C1 segment of cervical spinal cord (tissue), 14 donors: ENCODE data around the gene TNS3.
A peak's percentile ranks its signal among the peaks of the same experiment; 100 is the strongest.

Experiments used
- DNase-seq, 14 donors: peaks; one replicate each; lab custom pipeline; 2025; lab: John Stamatoyannopoulos, UW

TNS3 gene

DNA sequence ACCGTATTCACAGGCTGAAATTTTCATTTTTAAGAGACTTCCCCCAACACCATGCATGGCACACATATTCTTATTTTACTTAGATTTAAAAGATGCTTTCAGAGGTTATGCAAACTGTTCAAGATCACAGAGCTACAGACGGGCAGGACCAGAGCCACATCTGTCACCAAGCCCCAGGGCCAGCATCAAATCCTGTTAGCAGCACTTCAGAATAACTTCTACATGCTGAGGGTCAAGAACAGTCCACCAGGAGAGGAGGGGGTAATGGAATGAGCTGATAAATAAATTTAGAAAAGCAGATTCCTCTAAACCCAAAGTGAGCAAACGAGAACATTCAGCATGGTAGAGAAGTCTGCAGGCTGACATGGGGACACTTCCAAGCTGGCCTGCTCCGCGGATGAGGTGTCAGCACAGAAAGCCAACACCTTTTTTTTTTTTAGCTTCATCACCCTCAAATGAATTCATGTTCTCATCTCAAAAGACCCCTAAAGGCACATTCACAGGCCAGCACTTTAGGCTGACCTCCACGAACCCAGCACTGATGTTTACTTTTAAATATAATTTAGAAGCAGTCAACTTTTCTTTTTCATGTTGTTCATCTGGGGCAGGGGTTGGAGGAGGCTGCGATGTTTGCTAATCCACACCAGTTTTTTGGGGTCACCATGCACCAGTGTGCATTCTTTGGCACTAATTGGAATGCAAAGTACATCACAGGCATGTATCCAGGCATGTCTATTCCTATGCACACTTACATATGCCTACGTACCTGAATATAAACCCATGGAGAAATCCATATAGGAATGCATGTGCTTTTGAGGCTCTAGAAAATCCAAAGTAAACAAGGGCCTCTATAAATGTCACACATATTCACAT, 249.0 kb downstream of the TNS3 start:
- DNase-seq = no peak

DNA sequence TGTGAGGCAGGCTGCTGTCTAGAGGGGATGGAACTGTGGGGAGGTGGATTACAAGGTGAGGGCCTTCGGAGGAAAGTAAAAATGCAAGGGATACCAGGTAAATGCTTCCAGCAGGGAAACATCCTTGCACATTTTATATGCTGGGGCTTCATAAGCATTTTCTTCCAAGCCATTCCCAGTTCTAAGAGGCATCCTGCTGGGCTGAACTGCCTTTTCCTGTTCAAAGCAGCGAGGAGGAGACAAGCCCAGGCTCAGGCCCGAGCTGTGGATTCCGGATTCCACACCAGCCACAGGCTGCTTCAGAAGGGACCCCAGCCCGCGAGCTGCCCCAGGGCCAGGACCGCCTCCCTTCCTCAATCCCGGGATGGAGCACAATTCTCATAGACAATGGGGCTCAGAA, 249.7 kb downstream of the TNS3 start:
- no peak for DNase-seq

DNA sequence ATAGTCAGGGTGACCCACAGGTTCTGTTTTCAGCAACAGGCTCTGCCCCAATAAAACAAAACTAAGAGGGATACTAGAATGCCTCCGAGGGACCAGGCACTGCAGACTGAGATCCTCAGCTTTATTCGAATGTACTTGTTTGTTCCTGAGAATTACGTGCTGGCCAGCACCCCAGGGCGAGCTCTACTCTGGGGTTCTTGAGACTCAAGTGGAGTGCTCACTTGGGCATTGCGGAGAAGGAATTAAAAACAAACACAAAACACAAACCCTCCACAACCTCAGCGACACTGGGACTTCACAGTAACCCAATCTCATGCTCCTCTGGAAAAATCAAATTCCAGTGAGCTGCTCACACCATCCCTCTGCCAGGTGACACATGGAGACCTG, 250.7 kb downstream of the TNS3 start:
- no peak for DNase-seq

DNA sequence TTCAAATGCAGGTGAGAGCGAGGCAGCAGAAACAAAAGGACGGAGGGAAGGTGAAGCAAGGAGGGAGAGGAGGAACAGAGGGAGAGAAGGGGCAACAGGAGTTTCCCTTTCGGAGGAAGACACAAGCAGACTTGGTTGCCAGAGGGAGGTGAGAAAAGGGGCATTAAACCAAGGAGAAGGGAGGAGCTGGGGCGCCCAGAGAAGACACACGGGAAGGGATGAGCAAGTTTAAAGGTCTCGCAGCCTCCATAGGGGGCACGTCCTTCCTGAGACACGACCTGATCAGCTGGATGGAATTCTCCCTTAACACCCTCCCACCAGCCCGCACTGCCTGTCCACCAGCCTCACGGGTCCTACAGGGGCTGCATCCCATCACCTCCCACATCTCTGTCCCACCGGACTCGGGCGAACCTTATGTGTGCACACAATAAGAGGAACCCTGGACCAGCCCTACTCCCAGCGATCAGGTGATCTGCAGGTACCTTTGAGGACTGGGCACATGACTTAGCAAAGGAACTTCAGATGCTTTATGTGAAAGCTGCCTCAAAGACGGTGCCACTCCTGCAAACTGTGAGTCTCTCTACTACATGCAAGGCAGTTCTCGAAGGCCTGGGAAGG, 251.2 kb downstream of the TNS3 start:
- no peak for DNase-seq

DNA sequence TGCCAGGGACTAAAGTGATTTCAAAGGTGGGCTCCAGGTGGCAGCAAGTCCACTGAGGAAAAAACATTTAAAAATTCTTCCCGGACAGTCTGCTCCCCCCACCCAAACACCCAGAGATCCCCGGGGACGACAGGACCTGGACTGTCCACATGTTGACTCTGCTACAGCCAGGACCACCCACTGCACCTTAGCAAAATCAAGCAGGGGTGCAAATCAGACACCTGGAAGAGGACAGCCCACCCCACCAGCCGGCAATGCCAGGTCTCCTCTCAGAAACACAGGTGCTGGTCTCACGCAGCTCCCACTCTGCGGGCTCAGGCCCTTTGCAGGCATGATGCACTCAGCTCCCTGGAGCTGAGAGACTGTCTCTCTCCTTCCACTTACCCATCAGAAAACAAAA, 251.9 kb downstream of the TNS3 start:
- DNase-seq = no peak

DNA sequence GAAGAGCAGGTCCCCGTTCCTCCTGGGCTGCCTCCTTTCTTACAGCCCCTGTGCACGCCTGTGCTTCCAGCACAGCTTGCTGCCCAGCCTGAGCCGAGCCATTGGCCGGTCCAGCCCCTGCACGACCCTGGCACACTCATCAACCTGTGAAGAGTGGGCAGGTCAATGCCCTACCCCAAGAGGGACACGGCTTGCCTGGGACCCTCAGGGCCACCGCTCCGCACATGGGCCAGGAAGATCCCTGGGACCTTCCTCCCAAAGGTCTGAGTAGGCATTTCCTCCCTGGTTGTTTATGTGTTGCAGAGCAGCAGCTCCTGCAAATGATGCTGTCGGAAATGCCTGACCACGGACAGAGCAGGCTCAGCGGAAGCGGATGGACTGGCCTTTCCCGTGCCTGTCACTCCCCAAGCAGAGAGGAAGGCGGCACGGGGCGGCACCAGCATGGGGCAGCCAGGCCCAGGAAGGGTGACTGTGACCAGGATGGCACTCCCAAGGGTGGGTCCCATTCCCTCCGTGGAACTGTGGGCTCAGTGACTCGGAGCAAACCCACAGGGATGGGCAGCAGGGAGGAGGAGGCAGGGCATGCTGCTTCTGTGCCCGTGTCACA, 252.5 kb downstream of the TNS3 start:
- DNase-seq = no peak

DNA sequence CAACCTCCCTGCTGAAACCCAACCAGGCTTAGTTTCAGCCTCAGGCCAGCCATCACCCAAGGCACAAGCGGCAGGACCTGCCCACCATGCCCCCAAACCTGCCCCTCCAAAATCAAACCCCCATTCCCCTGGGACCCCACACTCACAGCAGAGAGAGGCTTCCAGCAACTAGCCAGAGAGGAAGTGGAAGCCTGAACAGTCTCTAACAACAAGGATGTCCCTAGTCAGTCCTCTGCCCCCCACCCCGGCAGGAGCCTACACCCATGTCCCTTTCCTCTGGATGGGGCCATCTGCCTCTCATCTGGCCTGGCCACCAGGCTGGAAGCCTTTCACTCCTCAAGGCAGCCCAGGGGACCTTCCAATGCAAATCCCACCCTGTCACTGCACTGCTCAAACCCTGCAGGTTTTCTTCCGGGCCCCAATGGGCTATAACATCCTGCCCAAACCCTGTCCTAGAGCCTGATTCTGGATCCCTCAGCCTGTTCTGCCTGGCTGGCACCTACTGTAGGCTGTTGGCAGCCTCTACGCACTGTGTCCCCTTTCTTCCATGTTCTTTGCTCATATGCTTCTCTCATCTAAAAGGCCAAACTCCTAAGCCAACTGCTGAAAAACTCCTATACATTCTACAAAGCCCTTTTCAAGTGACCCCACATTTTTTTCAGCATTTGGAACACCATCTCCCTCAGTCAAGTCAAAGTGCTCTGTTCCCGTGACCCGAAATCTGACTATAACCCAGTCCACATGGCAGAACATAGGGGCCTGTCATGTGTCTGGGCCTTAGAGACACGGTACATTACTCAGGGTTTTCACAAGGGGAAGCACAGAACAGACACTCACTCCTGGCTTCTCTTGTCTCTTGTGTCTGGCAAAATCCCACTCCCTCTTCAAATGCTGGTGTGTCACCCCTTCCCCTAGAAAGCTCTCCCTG, 253.3 kb downstream of the TNS3 start:
- DNase-seq = peak in 1 of 14 donors; percentile 68

DNA sequence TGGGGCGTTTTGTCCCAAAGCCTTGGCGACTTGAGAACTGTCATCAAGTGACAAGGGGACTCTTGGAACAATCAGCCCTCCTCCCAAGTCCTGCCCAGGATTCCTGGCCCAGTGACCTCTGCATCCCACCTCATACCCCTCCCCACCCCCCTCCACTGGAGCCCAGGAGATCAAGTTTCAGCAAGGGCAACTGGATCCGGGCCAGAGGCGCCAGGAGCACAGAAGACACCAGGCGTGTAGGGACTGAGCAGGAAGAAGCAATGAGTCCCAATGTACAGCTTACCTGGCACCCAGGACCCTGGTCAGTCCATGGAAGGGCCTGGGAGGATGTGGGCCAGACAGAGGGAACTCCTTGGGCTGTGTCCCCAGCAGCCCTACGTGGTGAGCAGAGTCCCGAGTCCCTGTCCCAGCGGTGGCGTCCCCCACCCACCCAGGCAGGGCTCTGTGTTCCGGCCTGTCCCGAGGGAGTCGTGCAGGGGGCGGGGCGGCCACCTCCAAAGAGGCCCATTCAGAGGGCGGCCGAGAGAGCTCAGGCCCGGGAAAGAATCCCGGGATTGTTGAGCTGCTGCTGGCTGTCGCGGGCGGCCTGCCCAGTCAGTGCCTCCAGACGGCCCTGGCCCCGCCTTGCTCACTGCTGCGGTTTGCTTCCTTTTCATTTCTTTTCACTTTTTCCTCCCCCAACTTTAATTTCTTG, 254.1 kb downstream of the TNS3 start:
- DNase-seq = peak; percentile 13 to 92 (median 86)

DNA sequence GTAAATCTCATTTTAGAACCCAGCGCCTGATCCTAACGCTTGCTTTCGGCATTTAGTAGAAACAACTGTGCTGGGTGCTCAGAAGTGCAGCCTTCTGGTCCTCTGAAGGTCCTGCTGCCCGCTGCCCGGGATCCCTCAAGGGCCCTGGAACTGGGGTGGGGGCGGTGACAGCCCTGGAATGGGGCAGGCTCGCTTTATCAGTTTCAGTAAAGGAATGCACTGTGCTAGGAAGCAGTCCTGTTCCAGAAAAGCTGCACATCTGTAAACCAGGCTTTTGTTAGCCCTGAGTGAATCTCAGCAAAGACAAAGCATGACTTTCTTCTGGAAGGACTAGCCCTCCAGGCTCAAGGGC, 254.6 kb downstream of the TNS3 start:
- peak in 4 of 14 donors; percentile 54 to 61 (median 56) for DNase-seq

DNA sequence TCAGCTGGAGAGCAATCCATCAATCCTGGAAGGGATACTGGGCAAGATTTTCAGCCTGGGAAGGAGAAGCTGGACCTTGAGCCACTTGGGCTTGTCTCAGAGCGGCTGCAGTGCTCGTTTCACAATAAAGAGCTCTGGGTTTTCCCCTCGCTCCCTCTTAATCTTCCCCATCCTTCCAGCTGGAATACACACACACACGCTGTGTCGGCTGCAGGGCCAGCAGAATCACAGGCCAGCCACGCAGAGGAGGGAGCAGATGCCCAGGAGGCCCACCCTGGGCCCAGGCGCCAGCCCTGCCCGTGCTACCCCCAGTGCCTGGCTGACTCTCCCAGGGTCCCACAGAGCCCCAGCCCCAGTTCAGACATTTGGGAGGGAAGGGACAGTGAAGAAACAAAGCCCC, 255.1 kb downstream of the TNS3 start:
- peak in 4 of 14 donors; percentile 25 to 56 (median 38) for DNase-seq

DNA sequence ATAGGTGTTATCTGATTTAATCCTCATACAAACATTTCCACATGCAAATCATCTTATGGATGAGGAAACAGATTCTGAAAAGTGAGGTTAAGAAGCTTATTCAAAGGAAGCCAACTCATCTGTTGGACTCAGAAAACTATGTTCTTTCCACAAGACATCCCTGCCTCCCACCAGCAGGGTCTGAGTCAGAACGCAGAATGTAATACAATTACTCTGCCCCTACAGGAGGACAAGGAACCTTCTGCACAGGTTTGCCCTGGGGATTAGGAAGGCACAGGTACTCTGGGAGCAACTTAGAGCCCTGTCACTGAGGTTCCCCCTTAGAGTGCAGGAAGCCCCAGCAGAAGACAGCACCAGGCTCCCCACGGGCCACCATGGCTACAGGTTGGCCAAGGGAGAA, 255.7 kb downstream of the TNS3 start:
- no peak for DNase-seq

DNA sequence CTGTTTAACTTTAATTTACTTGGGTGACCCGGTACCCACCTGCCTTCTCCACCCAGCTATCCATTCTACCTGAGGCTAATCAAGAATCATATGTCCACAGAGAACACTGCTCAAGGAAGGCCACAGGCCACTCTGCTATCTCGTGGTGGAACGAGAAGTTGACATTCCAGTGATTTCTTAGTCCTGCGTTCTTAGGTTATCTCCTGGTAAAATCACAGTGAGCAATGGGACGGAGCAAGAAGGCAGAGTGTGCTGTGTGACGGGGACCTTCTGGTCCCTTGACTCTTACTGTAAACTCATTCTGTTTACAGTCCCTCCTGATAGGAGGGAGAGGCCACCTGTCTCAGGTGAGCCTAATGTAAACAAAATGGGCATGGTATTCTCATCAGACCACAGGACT, 256.6 kb downstream of the TNS3 start:
- no peak for DNase-seq

DNA sequence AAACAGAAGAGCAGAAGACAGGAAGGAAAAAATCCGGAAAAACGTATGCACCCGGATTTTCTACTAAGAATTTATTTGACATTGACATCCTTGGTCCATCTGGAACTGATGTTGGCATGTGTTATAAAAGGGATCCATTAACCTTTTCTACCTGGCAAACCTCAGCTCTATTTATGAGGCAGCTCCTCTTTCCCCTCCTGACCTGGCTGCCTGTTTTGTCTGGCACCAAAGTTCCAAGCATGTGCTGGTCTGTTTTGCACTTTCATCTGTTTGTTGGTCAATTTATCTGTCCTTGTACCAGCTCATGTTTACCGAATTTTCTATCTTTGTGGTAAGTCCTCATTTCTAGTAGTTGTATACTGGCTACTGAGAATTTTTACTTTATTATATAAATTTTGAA, 258.0 kb downstream of the TNS3 start:
- no peak for DNase-seq

DNA sequence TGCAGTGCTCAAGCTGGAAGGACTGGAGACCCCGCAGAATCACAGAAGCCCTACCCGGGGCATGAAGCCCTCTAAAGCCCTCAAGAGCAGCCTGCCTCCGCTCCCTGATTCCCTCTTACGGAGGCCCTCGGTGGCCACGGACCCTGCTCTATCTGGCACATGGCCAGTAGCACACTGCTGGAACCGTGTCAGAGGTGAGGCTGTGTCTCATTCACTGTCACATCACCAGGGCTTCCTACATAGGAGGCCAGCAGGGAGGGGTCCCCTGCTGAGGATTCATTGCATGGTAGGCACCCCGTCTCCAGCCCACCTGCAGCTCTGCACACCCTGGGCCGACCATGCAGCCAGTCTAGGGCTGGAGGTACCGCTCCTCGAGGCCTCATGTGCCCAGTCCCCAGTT, 259.2 kb downstream of the TNS3 start:
- no peak for DNase-seq

DNA sequence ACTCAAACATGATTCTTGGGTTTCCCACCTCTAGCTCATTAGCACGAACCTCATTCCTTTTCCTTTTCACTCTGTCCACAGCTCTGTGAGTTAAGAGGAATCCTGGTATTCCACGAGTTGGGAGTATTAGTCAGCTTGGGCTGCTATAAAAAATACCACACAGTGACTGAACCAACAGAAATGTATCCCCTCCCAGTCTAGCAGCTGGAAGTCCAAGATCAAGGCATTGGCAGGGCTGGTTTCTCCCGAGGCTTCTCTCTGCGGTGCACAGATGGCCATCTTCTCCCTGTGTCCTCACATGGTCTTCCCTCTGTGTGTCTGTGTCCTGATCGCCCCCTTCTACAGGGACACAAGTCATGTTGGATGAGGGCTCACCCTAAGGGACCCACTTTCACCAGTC, 261.6 kb downstream of the TNS3 start:
- DNase-seq = no peak

DNA sequence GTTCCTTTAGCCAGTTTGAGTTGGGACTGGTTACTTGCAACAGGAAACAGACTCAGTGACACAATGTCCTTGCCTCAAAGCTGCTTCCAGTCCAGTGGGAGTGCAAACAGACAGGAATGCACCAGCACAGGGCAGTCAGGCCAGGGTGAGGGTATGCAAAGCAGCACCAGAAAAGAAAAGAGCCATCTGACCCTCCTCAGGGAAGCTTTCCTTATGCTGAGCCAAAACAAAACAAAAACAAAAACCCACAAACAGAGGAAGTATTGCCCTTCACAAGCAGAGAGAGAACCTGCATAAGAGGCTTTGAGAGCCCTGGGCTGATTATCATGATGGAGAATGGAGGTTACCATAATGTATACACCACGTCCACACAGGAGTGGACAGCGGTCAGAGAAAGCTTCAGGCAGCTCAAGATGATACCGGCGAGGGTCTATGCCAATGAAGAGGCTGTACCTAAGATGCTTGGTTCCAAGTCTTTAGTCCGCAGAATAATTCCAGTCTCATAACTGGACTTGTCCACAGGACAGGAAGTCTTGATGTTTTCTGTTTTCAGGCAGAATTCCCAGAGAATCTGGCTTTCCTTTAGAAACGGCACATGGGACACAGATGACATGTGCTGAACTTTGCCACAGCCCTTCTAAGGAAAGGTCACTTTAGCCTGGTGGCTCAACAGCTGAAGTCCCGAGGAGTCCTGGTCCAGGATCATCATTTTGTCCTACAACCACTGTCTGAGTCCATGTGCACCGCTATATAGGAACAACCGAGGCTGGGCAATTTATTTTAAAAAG, 263.3 kb downstream of the TNS3 start:
- no peak for DNase-seq

DNA sequence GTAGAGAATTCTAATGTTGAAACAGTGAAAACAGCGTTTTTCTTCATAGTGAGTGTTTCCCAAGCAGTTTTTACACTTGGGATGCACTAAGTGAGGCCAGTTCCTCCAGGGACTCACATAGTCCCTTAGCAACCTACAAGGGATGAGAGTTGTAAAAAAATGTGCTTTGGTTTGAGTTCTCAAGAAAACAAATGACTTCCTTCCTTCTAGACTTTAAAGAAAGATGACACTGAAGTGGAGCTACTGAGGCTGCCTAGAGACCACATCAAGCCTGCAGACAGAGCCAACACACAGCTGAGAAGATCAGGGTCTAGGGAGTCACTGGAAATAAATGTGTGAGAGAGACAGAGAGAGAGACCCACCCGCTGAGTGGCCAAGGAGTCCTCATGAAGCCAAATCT, 264.4 kb downstream of the TNS3 start:
- no peak for DNase-seq

DNA sequence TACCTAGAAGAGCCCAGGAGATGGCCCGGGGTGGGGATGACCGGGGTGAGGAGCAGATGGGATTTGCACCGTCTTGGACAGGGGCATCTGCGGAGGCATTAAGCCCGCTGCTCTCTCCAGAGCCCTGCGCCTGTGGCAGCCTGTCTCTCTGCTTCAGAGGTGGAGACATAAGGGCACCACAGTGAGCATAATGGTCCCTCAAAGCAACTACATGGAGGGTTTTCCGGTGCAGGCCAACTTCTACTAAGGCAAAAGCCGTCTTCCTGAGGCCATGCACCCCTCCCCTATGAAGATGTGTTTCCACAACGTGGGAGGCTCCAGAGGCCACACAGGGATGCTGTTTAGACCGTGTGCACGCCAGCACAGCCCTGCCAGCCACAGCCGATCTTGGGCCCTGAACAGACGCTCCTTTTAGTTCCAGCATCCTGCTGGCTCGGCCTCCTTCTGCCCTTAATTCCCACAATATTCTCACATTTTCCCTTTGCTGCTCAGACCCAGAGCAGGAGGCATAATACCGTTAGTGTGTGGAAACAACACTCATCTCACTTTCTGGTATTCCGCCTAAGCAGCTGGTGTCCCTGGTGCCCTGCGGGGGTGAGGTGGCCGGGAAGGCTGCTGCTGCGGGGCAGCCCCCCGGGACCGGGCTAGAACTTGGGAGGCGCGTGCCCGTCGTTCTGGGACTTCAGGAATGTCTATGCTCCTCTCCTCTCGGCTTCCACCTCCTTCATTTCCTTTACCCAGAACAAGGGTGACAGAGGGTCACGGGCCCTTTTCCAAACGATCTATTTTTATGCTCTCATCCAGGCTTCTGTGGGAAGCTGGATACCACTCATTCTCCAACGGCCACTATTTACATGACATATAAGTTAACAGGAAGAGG, 266.9 kb downstream of the TNS3 start:
- peak in 6 of 14 donors; percentile 32 to 87 (median 52) for DNase-seq

DNA sequence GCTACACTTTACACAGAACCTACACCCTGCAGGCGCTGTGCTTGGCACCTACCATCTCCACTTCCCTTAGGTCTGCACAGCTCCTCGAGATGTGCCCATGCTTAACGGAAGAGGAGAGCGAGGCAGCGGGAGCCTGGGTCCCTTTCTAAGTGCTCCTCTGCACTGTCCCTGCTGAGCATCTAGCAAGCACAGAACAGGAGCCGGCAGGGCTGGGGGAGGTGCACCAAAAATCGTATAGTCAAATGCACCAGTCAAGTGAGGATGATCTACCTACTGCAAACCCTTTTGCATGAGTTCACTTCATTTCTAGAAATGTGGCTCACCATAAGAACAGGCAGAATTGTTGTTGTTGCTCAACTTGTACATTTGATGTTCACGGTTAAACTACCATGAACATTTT, 267.7 kb downstream of the TNS3 start:
- peak in 1 of 14 donors; percentile 80 for DNase-seq
